Measurements from ENCODE around the gene DBNDD1. TPM values are rescaled to one million over a fixed set of nuclear protein-coding genes. Genes with fewer than 3 reads are reported as not detected.
"Not testable (repeated sequence)": the region's sequence is repeated elsewhere in the genome, so short reads cannot be mapped to it uniquely, and the experiment has no call there.

DBNDD1 gene
- total RNA-seq, 1 experiment from 2014 or later: 2.7 TPM

- DNase-seq (ENCODE audit: low read depth): peak; percentile 65
- in situ Hi-C loops (cut with HindIII; ENCODE audit: low pct_unique_long_range_greater_than_20kb, low sequenced_read_pairs): no loop called here
Measured at GRCh38 chr16:89973654-89974335, 45.5 kb downstream of the DBNDD1 start.

- DNase-seq (ENCODE audit: low read depth): no peak
- in situ Hi-C loops (cut with HindIII; ENCODE audit: low pct_unique_long_range_greater_than_20kb, low sequenced_read_pairs): no loop called here
Measured at GRCh38 chr16:89973235-89973634, 46.0 kb downstream of the DBNDD1 start.

GRCh38 chr16:89972244-89973234, 46.7 kb downstream of the DBNDD1 start:
- in situ Hi-C loops (cut with HindIII; ENCODE audit: low pct_unique_long_range_greater_than_20kb, low sequenced_read_pairs): no loop called here
- peak; percentile 90 for DNase-seq (ENCODE audit: low read depth)

- no peak for DNase-seq (ENCODE audit: low read depth)
- in situ Hi-C loops (cut with HindIII; ENCODE audit: low pct_unique_long_range_greater_than_20kb, low sequenced_read_pairs): no loop called here
Measured at GRCh38 chr16:89971495-89972243, 47.6 kb downstream of the DBNDD1 start.

GRCh38 chr16:89969741-89970410, 49.4 kb downstream of the DBNDD1 start:
- DNase-seq (ENCODE audit: low read depth): no peak
- in situ Hi-C loops (cut with HindIII; ENCODE audit: low pct_unique_long_range_greater_than_20kb, low sequenced_read_pairs): no loop called here

GRCh38 chr16:89968074-89968473, 51.2 kb downstream of the DBNDD1 start:
- DNase-seq (ENCODE audit: low read depth); in situ Hi-C loops (cut with HindIII; ENCODE audit: low pct_unique_long_range_greater_than_20kb, low sequenced_read_pairs): not testable (repeated sequence)

- DNase-seq (ENCODE audit: low read depth); in situ Hi-C loops (cut with HindIII; ENCODE audit: low pct_unique_long_range_greater_than_20kb, low sequenced_read_pairs): not testable (repeated sequence)
Measured at GRCh38 chr16:89967436-89967835, 51.8 kb downstream of the DBNDD1 start.

GRCh38 chr16:89966756-89967155, 52.5 kb downstream of the DBNDD1 start:
- in situ Hi-C loops (cut with HindIII; ENCODE audit: low pct_unique_long_range_greater_than_20kb, low sequenced_read_pairs): no loop called here

GRCh38 chr16:89965447-89966225, 53.6 kb downstream of the DBNDD1 start:
- DNase-seq (ENCODE audit: low read depth): no peak
- in situ Hi-C loops (cut with HindIII; ENCODE audit: low pct_unique_long_range_greater_than_20kb, low sequenced_read_pairs): no loop called here

More at GRCh38 chr16:89966756-89967155, 52.5 kb downstream of the DBNDD1 start:
- DNase-seq (ENCODE audit: low read depth): no peak

- no peak for DNase-seq (ENCODE audit: low read depth)
- in situ Hi-C loops (cut with HindIII; ENCODE audit: low pct_unique_long_range_greater_than_20kb, low sequenced_read_pairs): no loop called here
Measured at GRCh38 chr16:89964201-89964600, 55.1 kb downstream of the DBNDD1 start.

- DNase-seq (ENCODE audit: low read depth): no peak
- in situ Hi-C loops (cut with HindIII; ENCODE audit: low pct_unique_long_range_greater_than_20kb, low sequenced_read_pairs): no loop called here
Measured at GRCh38 chr16:89962754-89963498, 56.3 kb downstream of the DBNDD1 start.

- in situ Hi-C loops (cut with HindIII; ENCODE audit: low pct_unique_long_range_greater_than_20kb, low sequenced_read_pairs): no loop called here
- DNase-seq (ENCODE audit: low read depth): no peak
Measured at GRCh38 chr16:89961920-89962319, 57.3 kb downstream of the DBNDD1 start.

GRCh38 chr16:89960966-89961365, 58.3 kb downstream of the DBNDD1 start:
- in situ Hi-C loops (cut with HindIII; ENCODE audit: low pct_unique_long_range_greater_than_20kb, low sequenced_read_pairs): no loop called here

GRCh38 chr16:89958596-89958995, 60.7 kb downstream of the DBNDD1 start:
- no peak for DNase-seq (ENCODE audit: low read depth)

More at GRCh38 chr16:89960966-89961365, 58.3 kb downstream of the DBNDD1 start:
- no peak for DNase-seq (ENCODE audit: low read depth)

GRCh38 chr16:89958068-89958467, 61.2 kb downstream of the DBNDD1 start:
- DNase-seq (ENCODE audit: low read depth): peak; percentile 48

More at GRCh38 chr16:89958596-89958995, 60.7 kb downstream of the DBNDD1 start:
- in situ Hi-C loops (cut with HindIII; ENCODE audit: low pct_unique_long_range_greater_than_20kb, low sequenced_read_pairs): no loop called here

GRCh38 chr16:89957216-89957785, 62.0 kb downstream of the DBNDD1 start:
- in situ Hi-C loops (cut with HindIII; ENCODE audit: low pct_unique_long_range_greater_than_20kb, low sequenced_read_pairs): no loop called here
- no peak for DNase-seq (ENCODE audit: low read depth)

More at GRCh38 chr16:89958068-89958467, 61.2 kb downstream of the DBNDD1 start:
- in situ Hi-C loops (cut with HindIII; ENCODE audit: low pct_unique_long_range_greater_than_20kb, low sequenced_read_pairs): no loop called here
